K562 (cell line): ENCODE results near the gene ITGA11. TPM values are rescaled to one million over a fixed set of nuclear protein-coding genes. Genes with fewer than 3 reads are reported as not detected.

Experiments
- ATAC-seq: fragments of 200-7000 bp; cut with Tn5 transposase; 3 replicates; pipeline ENCODE4 v1.9.1; 2020; ENCODE audit warnings: moderate library complexity
- BruUV-seq: library from RNA; stranded (reverse); fragments of 400-500 nt; replicated peaks from 2 replicates; lab custom pipeline; 2021; lab: Mats Ljungman, UMichigan
- CTCF ChIA-PET: fragments of 300-600 bp; formaldehyde crosslinking; extraction: SDS; loops from one replicate; lab custom pipeline; 2021; ENCODE audit warnings: low intra/inter-chr PET ratio; lab: Yijun Ruan, JAX
- POLR2A ChIA-PET: fragments of 300-600, 350-650 bp; sonication (Branson Sonifier 250); formaldehyde crosslinking; extraction: SDS; loops from one replicate; lab custom pipeline; 2021; ENCODE audit warnings: antibody characterized with exemption, inconsistent platforms; lab: Yijun Ruan, JAX
- DNase-seq, 4 experiments: peaks; one replicate each; pipeline versions ENCODE4 v3.0.0 to v3.0.0-alpha.2; 2011 to 2018; ENCODE audit warnings: low spot score in 3 of 4, mixed read lengths in 3 of 4; ENCODE audit errors: extremely low read depth in 1 of 4
- FAIRE-seq: peaks from 2 replicates; lab custom pipeline; 2011; peaks lifted over from hg19 to GRCh38; lab: Jason Lieb, UNC
- H2AFZ ChIP-seq: 2 replicates; pipeline ENCODE4 v1.6.0; 2011; ENCODE audit warnings: low read depth, low read length, control low read depth, inconsistent platforms
- H3K27ac ChIP-seq: fragments of 200-600 bp; 3 replicates; pipeline ENCODE4 v1.8.0; 2011; ENCODE audit warnings: low read depth, mild to moderate bottlenecking, control low read depth, inconsistent platforms, low read length, moderate library complexity, mixed read lengths; ENCODE audit errors: extremely low read depth
- H3K27me3 ChIP-seq, 2 experiments: fragments of 300-600 bp in 1 of 2; 2 replicates in 1 of 2; 3 replicates in 1 of 2; pipeline versions ENCODE4 v1.6.0 to v1.8.0; 2011; ENCODE audit warnings: inconsistent platforms in 2 of 2, low read length in 2 of 2, mild to moderate bottlenecking in 1 of 2, mixed read lengths in 1 of 2, moderate library complexity in 1 of 2; ENCODE audit not compliant: control insufficient read depth in 2 of 2, insufficient read depth in 2 of 2
- H3K36me3 ChIP-seq: fragments of 300-600 bp; 3 replicates; pipeline ENCODE4 v1.8.0; 2011; ENCODE audit warnings: mild to moderate bottlenecking, low read length, inconsistent platforms; ENCODE audit not compliant: control insufficient read depth, insufficient read depth
- H3K4me1 ChIP-seq, 2 experiments: fragments of 200-600 bp in 1 of 2; replicated peaks in 1 of 2; 2 replicates in 1 of 2; 3 replicates in 1 of 2; pipeline versions ENCODE4 v1.5.1 to v1.8.0; 2011; ENCODE audit warnings: inconsistent platforms in 2 of 2, low read length in 2 of 2, mild to moderate bottlenecking in 1 of 2, mixed read lengths in 1 of 2, moderate library complexity in 1 of 2; ENCODE audit not compliant: control insufficient read depth in 2 of 2, insufficient read depth in 2 of 2
- H3K4me2 ChIP-seq: 2 replicates; pipeline ENCODE4 v1.6.1; 2011; ENCODE audit warnings: low read length, control low read depth, inconsistent platforms, mixed read lengths; ENCODE audit not compliant: insufficient read depth
- H3K4me3 ChIP-seq: fragments of 200-600 bp; sonication (generic), shearing (Covaris generic); 2 replicates; pipeline ENCODE4 v1.5.1; 2016; ENCODE audit warnings: control low read depth, inconsistent platforms
- H3K79me2 ChIP-seq: fragments of 200-600 bp; 3 replicates; pipeline ENCODE4 v1.8.0; 2011; ENCODE audit warnings: low read length, inconsistent platforms; ENCODE audit not compliant: control insufficient read depth, insufficient read depth
- H3K9ac ChIP-seq, 2 experiments: 2 replicates each; pipeline versions ENCODE4 v1.6.0 to v1.6.1; 2011; ENCODE audit warnings: low read depth in 2 of 2, low read length in 2 of 2, control low read depth in 1 of 2, inconsistent platforms in 1 of 2, mild to moderate bottlenecking in 1 of 2, mixed read lengths in 1 of 2; ENCODE audit not compliant: insufficient read depth in 1 of 2
- H3K9me1 ChIP-seq: one replicate; pipeline ENCODE4 v1.6.0; 2011; ENCODE audit warnings: inconsistent platforms, mild to moderate bottlenecking, low read length, moderate library complexity; ENCODE audit not compliant: control insufficient read depth, insufficient read depth
- H3K9me3 ChIP-seq: replicated peaks from 2 replicates; pipeline ENCODE4 v1.5.1; 2011; ENCODE audit warnings: low read depth, low read length, inconsistent platforms; ENCODE audit not compliant: control insufficient read depth, insufficient read depth
- H4K20me1 ChIP-seq: replicated peaks from 2 replicates; pipeline ENCODE4 v1.6.1; 2011; ENCODE audit warnings: low read length, inconsistent platforms, mixed read lengths; ENCODE audit not compliant: control insufficient read depth, insufficient read depth
- BRD9 ChIP-seq: fragments of 450-650 bp; IDR thresholded peaks from 2 replicates; pipeline ENCODE4 v1.6.1; 2018; ENCODE audit warnings: low read depth; ENCODE audit not compliant: partially characterized antibody
- CEBPZ ChIP-seq: fragments of 150-350 bp; IDR thresholded peaks from 2 replicates; pipeline ENCODE4 v1.6.1; 2014; ENCODE audit warnings: low read depth, mild to moderate bottlenecking, low read length, borderline replicate concordance
- GABPB2 ChIP-seq: fragments of 250-450 bp; sonication (Bioruptor Pico); conservative IDR thresholded peaks from 2 replicates; pipeline ENCODE4 v1.5.1; 2021; ENCODE audit warnings: mild to moderate bottlenecking
- STAT6 ChIP-seq: sonication (generic); formaldehyde crosslinking; IDR thresholded peaks from 2 replicates; pipeline ENCODE4 v1.8.1; 2023; ENCODE audit warnings: mild to moderate bottlenecking, missing genetic modification reagents
- TCFL5 ChIP-seq: fragments of 250-450 bp; sonication (Bioruptor Pico); conservative IDR thresholded peaks from 2 replicates; pipeline ENCODE4 v1.6.1; 2021; ENCODE audit warnings: mild to moderate bottlenecking, moderate library complexity, matching md5 sums
- ZFX ChIP-seq: sonication (generic); formaldehyde crosslinking; IDR thresholded peaks from 2 replicates; pipeline ENCODE4 v1.8.0; 2022; ENCODE audit warnings: mild to moderate bottlenecking, missing genetic modification reagents, moderate library complexity
- ZNF217 ChIP-seq: sonication (generic); formaldehyde crosslinking; IDR thresholded peaks from 2 replicates; pipeline ENCODE4 v1.8.0; 2022; ENCODE audit warnings: mild to moderate bottlenecking, missing genetic modification reagents
- WGBS: fragments of 100-300 bp; shearing (Covaris generic); methylation state at CpG from one replicate; pipeline ENCODE4 v1.1.6; 2016; ENCODE audit warnings: low coverage, mixed read lengths; ENCODE audit not compliant: insufficient coverage; ENCODE audit errors: missing lambda C conversion rate; 5-methylcytosine and 5-hydroxymethylcytosine counted together
- in situ Hi-C: fragments of 300-500 bp; cut with MboI; formaldehyde crosslinking; loops from 4 replicates; pipeline ENCODE4 v1.15.0; 2018; ENCODE audit warnings: inconsistent platforms, mixed read lengths
- intact Hi-C: fragments of 100-400 bp; cut with micrococcal nuclease; formaldehyde crosslinking; loops from 2 replicates; pipeline ENCODE4 v1.14.2; 2022
- polyA plus RNA-seq, 8 experiments: library from polyadenylated mRNA; depleted of rRNA in 4 of 8; stranded (reverse) in 5 of 8; unstranded in 3 of 8; fragments of >200 nt; fragmentation: Nextera tagmentation in 2 of 8; fragmentation: Illumina TruSeq in 1 of 8; extraction: Ambion mirVana in 2 of 8; extraction: Trizol in 1 of 8; gene quantifications; 2 replicates each; pipeline versions ENCODE4 v1.2.1 to v1.2.3, GENCODE V29; 2011 to 2014; ENCODE audit warnings: inconsistent platforms in 1 of 8, missing spikeins in 1 of 8
- total RNA-seq, 7 experiments: library from RNA; depleted of rRNA in 6 of 7; stranded (reverse); fragments of >200 nt in 6 of 7; fragmentation: Illumina TruSeq in 2 of 7; extraction: Trizol in 2 of 7; gene quantifications; 2 replicates each; pipeline versions ENCODE4 v1.2.1 to v1.2.3, GENCODE V29; 2011 to 2021; ENCODE audit warnings: low replicate concordance in 1 of 7

Gene ITGA11
- total and polyA plus RNA-seq, 9 of the 15 experiments (the other 6 are each of a cell fraction or from before 2014, with no cell fraction given), result 0.01 TPM; not detected in 8

GRCh38 chr15:68349151-68349550, 82.8 kb downstream of the ITGA11 start:
- POLR2A ChIA-PET, result no interaction called here

More at GRCh38 chr15:68349151-68349550, 82.8 kb downstream of the ITGA11 start:
- WGBS, result 5% methylated on average over 6 of the region's 6 CpGs
- no peak for FAIRE-seq
- H4K20me1 ChIP-seq, result 0 out of 2 replicates have a peak, but pooled peaks cover 6% of the 10 kb centered on the region
- no peaks in the 10 kb centered on the region for H3K4me1 ChIP-seq
- no peaks in the 10 kb centered on the region for H3K9me1 ChIP-seq
- H3K9ac ChIP-seq, result no peak overlapping the region
- in situ Hi-C loops (no loop called here), intact Hi-C loops (no loop called here)
- H2AFZ ChIP-seq, result no peak overlapping the region
- ATAC-seq, result no peak
- H3K79me2 ChIP-seq, result no peaks in the 10 kb centered on the region
- no peak for TF ChIP-seq ZFX
- TF ChIP-seq ZNF217 (CRISPR knock-in tag), result no peak
- no peak for TF ChIP-seq BRD9
- no peak for TF ChIP-seq CEBPZ
- no peak for TF ChIP-seq STAT6 (CRISPR knock-in tag)
- no peak for TF ChIP-seq TCFL5 (CRISPR knock-in tag)
- no peak for TF ChIP-seq GABPB2 (CRISPR knock-in tag)
- no peak for DNase-seq
- no TSS peak for BruUV-seq
- H3K4me3 ChIP-seq, result no peak overlapping the region
- no peak overlapping the region for H3K4me2 ChIP-seq
- H3K27me3 ChIP-seq, result peaks cover 29 to 82% of the 10 kb centered on the region in 2 experiments
- H3K9me3 ChIP-seq, result no peaks in the 10 kb centered on the region
- no peaks in the 10 kb centered on the region for H3K36me3 ChIP-seq
- CTCF ChIA-PET, result no interaction called here
- no peak overlapping the region for H3K27ac ChIP-seq
